Pancreas (tissue), 10 donors: ENCODE measurements around the gene FGFBP2. TPM values are rescaled to one million over a fixed set of nuclear protein-coding genes. Genes with fewer than 3 reads are reported as not detected.

Experiments
- ATAC-seq, 4 donors: fragments of 200-7000 bp; cut with Tn5 transposase; one replicate each; pipeline versions ENCODE4 v1.8.0 to v1.9.1; 2020; ENCODE audit warnings: mild to moderate bottlenecking in 4 of 4, moderate library complexity in 4 of 4
- DNase-seq, 6 donors: peaks; one replicate each; pipeline ENCODE4 v3.0.0-alpha.2; 2020
- FAIRE-seq: peaks from 2 replicates; lab custom pipeline; 2012; peaks lifted over from hg19 to GRCh38; lab: Jason Lieb, UNC
- H3K27ac ChIP-seq, 4 donors: fragments of 200-600 bp; sonication (generic); 1 replicate in 3 of 4; 2 replicates in 1 of 4; pipeline versions ENCODE4 v1.5.0 to v1.8.0; 2020
- H3K27me3 ChIP-seq, 4 donors: fragments of 200-600 bp; one replicate each; pipeline ENCODE4 v1.8.0; 2021
- H3K36me3 ChIP-seq, 3 donors: fragments of 200-600 bp; sonication (generic) in 1 of 3; one replicate each; pipeline versions ENCODE4 v1.5.0 to v1.8.0; 2020 to 2021
- H3K4me1 ChIP-seq, 3 donors: fragments of 200-600 bp; one replicate each; pipeline ENCODE4 v1.8.0; 2021
- H3K4me3 ChIP-seq, 4 donors: fragments of 200-600 bp; sonication (generic) in 2 of 4; one replicate each; pipeline versions ENCODE4 v1.5.0 to v1.8.0; 2020 to 2021
- H3K9me3 ChIP-seq, 4 donors: fragments of 200-600 bp; one replicate each; pipeline ENCODE4 v1.8.0; 2021
- WGBS, 2 donors: extraction: QIAGEN DNeasy Blood & Tissue Kit; methylation state at CpG; one replicate each; pipeline ENCODE4 v1.1.7; 2013; 5-methylcytosine and 5-hydroxymethylcytosine counted together
- intact Hi-C, 3 donors: fragments of 100-400 bp; cut with DNase I; formaldehyde crosslinking; loops; one replicate each; pipeline versions ENCODE4 v1.11.1 to v1.14.2; 2022
- polyA plus RNA-seq, 2 donors: library from polyadenylated mRNA; stranded (reverse); fragments of 200-250 nt; gene quantifications; one replicate each; pipeline ENCODE4 v1.2.3, GENCODE V29; 2013
- total RNA-seq, 6 donors: library from RNA; stranded (reverse); fragmentation: NEBNext Ultra II Directional in 4 of 6; extraction: Animal tissue kit (Norgen Biotek cat#: 25700) in 4 of 6; gene quantifications; one replicate each; pipeline versions ENCODE4 v1.2.1 to v1.2.4, GENCODE V29; 2021 to 2023
- TF ChIP-seq, protein P1 (sequence below), 4 donors: fragments of 200-600 bp; sonication (generic) in 3 of 4; IDR thresholded peaks; one replicate each; pipeline versions ENCODE4 v1.5.0 to v1.8.0; 2021; ENCODE audit warnings: antibody characterized with exemption in 4 of 4
- donor health status: healthy with polysubstance abuse.
- donor health status: DM: no; HTN: no; CAD: no; lungs with moderate emphysema.
- donor health status: DM: no; HTN: no; CAD: no.
- donor health status: control.
- donor health status: control.
- donor health status: Bipolar disorder and iron deficiency.
- donor health status: DM: yes; HTN: yes; CAD: no.
- donor health status: DM: no; HTN: no; CAD: no.
- donor health status: DM: no; HTN: no; CAD: no.
- donor health status: DM: yes; HTN: yes; CAD: no.

FGFBP2 gene
- total and polyA plus RNA-seq, 8 donors, result 0.13 to 0.92 (median 0.34) TPM; not detected in 5

DNA sequence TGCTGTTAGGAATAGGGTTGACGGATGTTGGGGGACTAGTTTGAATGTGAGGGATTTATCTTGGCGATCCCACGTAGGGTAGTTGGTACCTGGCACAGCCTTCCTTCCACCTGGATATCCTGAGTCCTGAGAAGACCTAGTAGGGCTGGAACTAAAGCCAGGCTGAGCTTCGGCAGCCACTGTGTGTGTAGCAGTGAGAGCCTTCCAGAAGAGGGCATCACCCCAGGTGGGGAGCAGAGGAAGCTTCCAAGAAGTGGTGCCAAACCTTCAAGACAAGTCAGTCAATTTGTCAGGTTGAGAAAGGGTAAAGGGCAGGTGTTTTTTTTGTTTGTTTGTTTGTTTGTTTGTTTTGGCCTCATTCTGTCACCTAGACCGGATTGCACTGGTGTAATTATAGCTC lies 1.2 kb upstream of the FGFBP2 start:
- ATAC-seq, result peak in 1 of 4 donors; percentile 21
- Histone ChIP-seq H3K4me3 (no peak overlapping the region), H3K4me1 (no peaks in the 10 kb centered on the region), H3K27me3 (no peaks in the 10 kb centered on the region), H3K36me3 (no peaks in the 10 kb centered on the region), H3K9me3 (no peaks in the 10 kb centered on the region), H3K27ac (no peak overlapping the region)
- no peak for DNase-seq
- intact Hi-C loops, result no loop called here
- no peak for FAIRE-seq
- WGBS, 2 donors, result 38 to 54% methylated on average over 5 of the region's 5 CpGs
- TF ChIP-seq, protein P1, sequence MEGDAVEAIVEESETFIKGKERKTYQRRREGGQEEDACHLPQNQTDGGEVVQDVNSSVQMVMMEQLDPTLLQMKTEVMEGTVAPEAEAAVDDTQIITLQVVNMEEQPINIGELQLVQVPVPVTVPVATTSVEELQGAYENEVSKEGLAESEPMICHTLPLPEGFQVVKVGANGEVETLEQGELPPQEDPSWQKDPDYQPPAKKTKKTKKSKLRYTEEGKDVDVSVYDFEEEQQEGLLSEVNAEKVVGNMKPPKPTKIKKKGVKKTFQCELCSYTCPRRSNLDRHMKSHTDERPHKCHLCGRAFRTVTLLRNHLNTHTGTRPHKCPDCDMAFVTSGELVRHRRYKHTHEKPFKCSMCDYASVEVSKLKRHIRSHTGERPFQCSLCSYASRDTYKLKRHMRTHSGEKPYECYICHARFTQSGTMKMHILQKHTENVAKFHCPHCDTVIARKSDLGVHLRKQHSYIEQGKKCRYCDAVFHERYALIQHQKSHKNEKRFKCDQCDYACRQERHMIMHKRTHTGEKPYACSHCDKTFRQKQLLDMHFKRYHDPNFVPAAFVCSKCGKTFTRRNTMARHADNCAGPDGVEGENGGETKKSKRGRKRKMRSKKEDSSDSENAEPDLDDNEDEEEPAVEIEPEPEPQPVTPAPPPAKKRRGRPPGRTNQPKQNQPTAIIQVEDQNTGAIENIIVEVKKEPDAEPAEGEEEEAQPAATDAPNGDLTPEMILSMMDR (IDR thresholded peaks at IDR 0.05), result no peak

DNA sequence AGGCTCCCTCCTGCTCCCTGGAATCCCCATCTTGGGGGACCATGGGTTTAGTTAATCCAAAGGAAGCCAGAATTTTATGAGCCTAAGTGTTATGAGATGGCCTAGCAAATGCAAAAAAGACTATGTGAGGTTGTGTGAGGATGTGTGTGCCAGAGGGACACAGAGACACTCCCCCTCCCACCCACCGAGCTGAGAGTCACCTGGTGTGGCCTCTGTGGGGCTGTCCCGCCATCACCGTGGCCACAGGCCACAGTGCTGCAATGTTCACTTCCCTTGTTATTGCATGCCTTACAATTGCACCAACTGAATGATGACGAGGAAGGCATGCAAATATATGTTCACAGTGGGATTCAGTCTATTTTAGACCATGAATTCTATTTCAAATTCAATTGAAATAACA lies 601 bp upstream of the FGFBP2 start:
- Histone ChIP-seq H3K4me3 (no peak overlapping the region), H3K27me3 (no peaks in the 10 kb centered on the region), H3K27ac (no peak overlapping the region), H3K9me3 (no peaks in the 10 kb centered on the region), H3K36me3 (no peaks in the 10 kb centered on the region), H3K4me1 (no peaks in the 10 kb centered on the region)
- DNase-seq (no peak), FAIRE-seq (no peak), ATAC-seq (peak in 2 of 4 donors; percentile 16 to 18)
- intact Hi-C loops, result no loop called here
- TF ChIP-seq, protein P1 (IDR thresholded peaks at IDR 0.05), result no peak
- 51 to 54% methylated on average over 4 of the region's 4 CpGs for WGBS, 2 donors

DNA sequence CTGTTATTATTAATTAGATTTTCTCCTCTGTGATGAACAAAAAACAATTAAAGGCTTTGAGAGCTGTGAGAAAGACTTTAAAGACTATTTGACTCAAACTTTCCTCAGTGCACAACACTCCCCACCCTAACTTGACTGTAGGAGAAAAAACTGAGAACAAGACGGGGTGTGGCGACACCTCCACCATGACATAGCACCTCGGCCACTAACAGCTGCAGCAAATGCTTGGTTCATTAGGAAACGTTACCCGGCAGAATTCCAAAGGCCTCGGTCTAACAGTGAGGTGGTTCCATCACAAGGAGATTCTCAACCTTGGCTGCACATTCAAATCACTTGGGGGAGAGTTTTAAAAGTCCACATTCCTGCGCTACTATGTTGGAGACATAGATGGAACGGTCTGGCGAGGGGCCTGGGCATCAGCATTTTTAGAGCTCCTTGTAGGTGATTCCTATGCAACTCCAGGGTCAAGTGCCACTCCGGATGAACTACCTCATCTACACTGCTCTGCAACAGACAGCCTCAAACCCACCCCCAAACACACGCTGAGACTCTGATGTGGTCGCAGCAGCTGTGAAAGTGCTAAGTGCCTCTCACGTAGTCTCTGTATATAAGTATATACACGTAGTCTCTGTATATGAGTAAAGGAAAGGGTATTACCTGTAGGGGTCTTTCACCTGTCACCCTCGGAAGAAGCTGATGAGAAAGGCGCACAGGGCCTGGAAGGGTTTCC lies 1.0 kb downstream of the FGFBP2 start:
- Histone ChIP-seq H3K4me1 (no peaks in the 10 kb centered on the region), H3K4me3 (no peak overlapping the region), H3K27me3 (no peaks in the 10 kb centered on the region), H3K9me3 (no peaks in the 10 kb centered on the region), H3K36me3 (no peaks in the 10 kb centered on the region), H3K27ac (no peak overlapping the region)
- FAIRE-seq (no peak), DNase-seq (no peak), ATAC-seq (no peak)
- intact Hi-C loops, result no loop called here
- WGBS, 2 donors, result 72 to 77% methylated on average over 16 of the region's 16 CpGs
- TF ChIP-seq, protein P1 (IDR thresholded peaks at IDR 0.05), result no peak

DNA sequence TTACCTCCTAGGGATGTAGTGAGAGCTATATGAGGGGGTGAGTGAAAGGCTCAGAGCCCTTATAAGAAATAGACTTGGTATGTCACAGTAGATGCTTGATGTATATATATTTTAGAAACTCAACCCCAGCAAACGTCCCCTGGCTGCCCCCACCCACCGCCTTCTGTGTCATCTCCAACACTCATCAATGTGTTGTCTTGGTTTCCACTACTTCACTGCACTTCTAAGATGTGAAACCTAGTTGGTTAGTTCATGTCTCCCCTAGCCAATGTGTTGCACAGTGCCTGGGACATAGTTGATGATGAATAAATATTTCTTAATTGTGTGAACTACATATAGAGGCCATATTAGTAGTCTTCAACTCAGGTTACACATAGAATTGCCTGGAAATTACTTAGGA lies 4.4 kb downstream of the FGFBP2 start:
- Histone ChIP-seq H3K4me3 (no peak overlapping the region), H3K36me3 (no peaks in the 10 kb centered on the region), H3K27me3 (no peaks in the 10 kb centered on the region), H3K9me3 (no peaks in the 10 kb centered on the region), H3K27ac (no peak overlapping the region), H3K4me1 (no peaks in the 10 kb centered on the region)
- 49 to 77% methylated on average over 2 of the region's 2 CpGs for WGBS, 2 donors
- TF ChIP-seq, protein P1 (IDR thresholded peaks at IDR 0.05), result no peak
- intact Hi-C loops, result loop anchor here in 2 of 3 donors (5.0 to 10.0 kb wide), 2 partner anchors 74 to 76 kb away; no protein-coding TSS in a partner anchor
- ATAC-seq (no peak), FAIRE-seq (no peak), DNase-seq (no peak)
